Hippocampal formation (tissue), 2 donors: ENCODE results near the gene PFN3.
"Not testable (repeated sequence)": the region's sequence is repeated elsewhere in the genome, so short reads cannot be mapped to it uniquely, and the experiment has no call there.

Experiments used
- DNase-seq, 2 donors: peaks; one replicate each; lab custom pipeline; 2025; lab: John Stamatoyannopoulos, UW

The PFN3 gene

DNA sequence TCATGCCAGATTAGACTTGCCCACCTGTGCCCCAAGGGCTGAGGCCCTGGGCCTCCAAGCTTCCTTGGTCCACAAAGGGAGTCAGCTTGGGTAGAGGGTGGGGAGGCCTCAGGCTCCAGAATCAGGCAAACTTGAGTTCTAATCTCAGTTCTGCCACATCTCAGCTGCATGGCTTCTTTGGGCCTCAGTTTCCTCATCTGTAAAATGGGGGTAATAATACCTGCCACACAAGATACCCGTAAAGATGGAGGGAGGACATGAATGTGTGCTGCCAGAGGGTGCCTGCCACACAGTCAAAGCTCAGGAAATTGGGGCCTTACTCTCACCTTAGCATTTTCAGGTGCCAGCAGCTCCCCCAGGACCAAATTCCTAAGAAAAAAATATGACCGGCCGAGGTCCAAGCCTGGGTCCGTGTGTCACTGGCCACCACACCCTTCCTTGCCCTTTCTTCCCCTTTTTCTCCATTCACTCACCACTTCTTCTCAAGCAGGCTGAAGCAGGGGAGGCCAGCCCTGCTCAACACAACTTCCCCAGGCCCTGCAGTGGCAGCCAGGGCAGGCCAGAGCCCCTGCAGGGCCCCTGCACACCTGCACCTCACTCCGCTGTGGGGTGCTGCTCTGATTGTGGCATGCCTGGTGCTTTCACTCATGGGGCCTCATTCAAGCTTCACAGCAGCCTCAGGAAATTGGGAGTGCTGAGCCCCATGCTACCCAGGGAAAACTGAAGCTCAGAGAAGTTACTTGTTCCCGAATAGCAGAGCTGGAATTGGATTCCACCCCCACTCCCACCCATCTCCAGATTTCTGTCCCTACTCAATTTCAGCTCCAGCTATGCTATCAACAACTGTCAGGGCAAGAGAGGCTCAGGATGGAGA is 38.8 kb downstream of the PFN3 start:
- DNase-seq, result no peak

DNA sequence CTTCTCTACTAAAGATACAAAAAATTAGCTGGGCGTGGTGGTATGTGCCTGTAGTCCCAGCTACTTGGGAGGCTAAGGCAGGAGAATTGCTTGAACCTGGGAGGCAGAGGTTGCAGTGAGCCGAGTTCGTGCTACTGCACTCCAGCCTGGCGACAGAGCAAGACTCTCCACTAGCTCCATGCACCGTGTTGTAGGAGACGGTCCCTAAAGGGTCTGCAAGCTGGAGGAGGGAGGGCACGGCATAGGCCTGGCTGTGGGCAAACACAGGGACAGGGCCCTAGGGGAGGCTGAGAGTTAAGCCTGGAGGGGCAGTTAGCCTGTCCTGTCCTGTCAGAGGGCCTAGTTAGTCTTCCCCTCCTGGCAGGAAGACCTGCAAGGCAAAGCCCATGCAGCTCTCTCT is 39.7 kb downstream of the PFN3 start:
- not testable (repeated sequence) for DNase-seq

- no peak for DNase-seq
These were observed 40.6 kb downstream of the PFN3 start for GRCh38 chr5:177359860-177360259.

GRCh38 chr5:177359451-177359851 is 41.0 kb downstream of the PFN3 start:
- DNase-seq, result no peak

GRCh38 chr5:177358370-177358819 is 42.1 kb downstream of the PFN3 start:
- no peak for DNase-seq

DNA sequence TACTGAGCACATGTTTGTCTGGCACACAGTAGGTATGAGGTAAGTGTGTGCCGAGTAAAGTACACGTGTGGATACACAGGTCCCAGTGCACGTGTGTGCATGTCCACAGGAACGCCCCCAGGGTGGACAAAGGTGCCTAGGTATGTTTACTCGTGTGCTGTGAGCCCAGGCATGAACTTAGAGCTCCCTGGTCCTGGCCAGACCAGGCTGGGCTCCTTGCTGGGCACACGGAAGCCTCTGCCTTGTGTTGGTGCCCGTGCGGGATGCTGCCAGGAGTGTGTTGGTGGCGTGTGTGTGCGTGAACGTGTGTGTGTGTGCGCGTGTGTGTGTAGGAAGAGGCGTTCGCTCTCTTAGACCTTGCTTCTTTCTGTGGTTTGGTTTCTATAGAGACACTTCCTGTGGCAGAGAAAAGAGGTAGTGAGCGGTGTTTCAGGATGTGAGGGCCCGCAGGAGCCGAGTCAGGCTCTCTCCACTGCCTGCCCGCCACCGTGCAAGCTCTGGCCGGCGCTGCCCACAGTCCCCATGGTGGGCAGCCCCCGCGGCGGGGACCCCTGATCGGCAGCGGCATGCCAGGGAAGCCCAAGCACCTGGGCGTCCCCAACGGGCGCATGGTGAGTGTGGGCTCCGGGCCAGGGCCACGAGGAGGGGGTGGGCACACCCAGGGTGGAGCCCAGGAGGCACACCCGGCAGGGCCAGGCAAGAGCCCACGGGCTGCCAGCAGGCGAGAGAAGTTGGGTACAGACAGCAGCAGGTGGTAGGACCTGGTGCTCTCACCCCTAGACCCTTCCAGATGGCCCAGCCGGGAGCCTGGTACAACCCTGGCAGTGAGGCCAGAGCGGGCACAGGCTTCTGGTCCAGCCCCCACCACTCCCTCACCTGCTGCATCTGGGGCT is 42.8 kb downstream of the PFN3 start, which contains the start of gene RGS14:
RGS14 (plus strand) TSS at position 466 of the 893 bp plus-strand sequence; CDS start at position 567, 101 bp downstream.
- peak in 1 of 2 donors; percentile 48 for DNase-seq

GRCh38 chr5:177357146-177357458 is 43.4 kb downstream of the PFN3 start:
- DNase-seq, result no peak

DNA sequence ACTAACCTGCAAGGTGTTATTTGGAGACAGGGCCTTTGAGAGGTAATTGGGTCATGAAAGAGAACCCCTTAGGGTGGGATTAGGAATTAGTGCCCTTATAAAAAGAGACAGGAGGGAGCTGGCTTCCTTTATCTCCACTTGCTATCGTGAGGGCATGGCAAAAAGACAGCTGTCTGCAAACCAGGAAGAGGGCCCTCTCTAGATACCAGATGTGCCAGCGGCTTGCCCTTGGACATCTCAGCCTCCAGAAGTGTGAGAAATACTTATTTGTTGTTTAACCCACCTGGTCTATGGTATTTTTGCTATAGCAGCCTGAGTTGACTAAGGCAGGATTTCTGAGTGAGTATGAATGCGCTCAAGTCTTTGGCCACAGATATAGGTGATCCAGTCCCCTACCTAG is 43.7 kb downstream of the PFN3 start:
- DNase-seq, result no peak

DNA sequence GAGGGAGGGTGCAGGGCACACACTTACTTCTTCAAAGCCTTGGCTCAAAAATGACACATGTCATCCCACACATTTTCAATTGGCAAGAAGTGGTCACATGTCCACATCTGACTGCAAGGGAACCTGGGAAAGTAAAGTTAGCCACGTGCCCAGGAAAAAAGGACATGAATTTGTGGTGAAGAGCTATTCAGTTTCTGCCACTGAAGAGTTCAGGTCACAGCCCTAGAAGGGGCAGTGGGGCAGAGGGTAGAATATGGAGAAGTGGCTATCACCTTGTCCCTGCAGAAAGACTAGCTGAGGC is 44.6 kb downstream of the PFN3 start:
- DNase-seq, result no peak

DNA sequence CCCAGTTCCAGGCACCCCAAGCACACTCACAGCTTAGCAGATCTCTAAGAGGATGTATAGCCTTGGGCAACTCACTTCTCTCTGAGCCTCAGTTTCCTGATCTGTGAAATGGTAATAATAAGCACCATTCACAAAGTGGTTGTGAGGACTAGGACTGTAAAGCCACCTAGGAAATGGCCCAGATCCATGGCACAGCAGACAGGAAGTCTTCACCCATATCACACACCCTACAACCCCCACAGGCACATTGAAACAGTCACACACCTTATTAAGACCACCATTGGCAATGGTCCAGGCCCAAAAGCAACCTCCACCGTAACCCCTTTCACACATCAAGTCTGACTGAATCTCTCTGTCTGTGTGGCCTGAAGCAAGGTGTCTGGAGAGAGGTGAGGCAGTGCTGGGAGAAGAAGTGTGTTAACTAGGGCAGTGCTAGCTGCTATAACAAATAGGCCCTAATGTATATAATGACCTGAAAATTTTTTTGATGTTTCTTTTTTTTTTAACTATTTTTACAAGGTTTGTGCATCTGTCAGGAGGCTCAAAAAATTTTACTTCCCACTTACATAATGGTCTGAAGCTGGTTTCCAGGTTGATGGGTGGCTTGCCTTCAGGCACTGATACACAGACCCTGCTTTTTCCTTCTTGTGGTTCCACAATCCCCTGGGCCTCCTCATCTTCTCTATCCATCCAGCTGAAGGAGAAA is 45.1 kb downstream of the PFN3 start:
- DNase-seq, result no peak

DNA sequence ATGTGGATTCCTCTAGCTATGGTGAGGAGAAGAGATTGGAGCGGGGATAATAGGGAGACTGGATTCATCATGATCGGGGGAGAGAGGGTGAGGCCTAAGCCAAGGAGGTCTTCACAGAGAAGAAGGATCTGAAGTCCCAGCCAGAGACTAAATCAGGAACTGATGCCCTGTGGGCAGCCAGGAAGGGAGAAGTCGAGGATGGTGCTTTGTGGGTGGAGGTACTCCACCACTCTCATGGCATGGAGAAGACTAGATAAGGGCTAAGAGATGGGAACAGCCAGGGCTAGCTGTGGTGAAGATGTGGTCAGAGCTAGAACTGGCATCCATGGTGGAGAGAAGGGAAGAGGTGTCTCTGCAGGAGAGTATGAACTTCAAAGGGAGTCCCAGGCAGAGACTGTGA is 45.8 kb downstream of the PFN3 start:
- no peak for DNase-seq

DNA sequence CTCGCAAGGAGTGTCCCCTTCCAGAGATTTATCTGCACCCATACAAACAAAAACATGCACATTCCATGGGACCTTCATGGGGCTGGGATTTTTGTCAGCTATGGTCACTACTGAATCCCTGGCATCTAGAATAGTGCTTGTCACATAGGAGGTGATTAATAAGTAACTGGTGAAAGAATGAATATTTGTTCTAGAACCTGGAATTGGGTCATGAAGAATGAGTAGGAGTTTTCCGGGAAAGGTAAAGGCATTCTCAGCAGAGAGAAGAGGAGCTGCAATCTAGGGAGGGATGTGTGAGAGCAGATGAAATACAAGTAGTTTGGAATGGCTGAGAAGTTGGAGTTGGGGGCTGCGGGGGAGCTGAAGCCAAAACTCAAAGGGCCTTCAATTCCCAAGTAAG is 46.2 kb downstream of the PFN3 start:
- DNase-seq, result no peak

DNA sequence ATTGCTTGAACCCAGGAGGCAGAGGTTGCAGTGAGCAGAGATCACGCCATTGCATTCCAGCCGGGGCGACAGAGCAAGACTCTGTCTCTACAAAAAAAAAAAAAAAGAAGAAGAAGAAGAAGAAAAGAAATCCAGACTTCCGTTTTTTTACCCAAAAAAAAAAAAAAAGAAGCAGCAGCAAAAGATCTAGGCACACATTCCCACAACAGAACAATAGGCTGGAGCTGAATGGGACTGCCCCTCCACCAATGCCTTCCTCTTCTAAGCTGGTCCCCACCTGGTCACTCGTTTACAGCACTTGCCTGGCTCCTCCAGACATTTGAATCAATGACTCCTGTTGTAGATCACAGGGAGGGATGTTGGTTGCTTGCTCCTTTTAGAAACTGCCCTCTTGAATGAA is 47.4 kb downstream of the PFN3 start:
- DNase-seq, result no peak

DNA sequence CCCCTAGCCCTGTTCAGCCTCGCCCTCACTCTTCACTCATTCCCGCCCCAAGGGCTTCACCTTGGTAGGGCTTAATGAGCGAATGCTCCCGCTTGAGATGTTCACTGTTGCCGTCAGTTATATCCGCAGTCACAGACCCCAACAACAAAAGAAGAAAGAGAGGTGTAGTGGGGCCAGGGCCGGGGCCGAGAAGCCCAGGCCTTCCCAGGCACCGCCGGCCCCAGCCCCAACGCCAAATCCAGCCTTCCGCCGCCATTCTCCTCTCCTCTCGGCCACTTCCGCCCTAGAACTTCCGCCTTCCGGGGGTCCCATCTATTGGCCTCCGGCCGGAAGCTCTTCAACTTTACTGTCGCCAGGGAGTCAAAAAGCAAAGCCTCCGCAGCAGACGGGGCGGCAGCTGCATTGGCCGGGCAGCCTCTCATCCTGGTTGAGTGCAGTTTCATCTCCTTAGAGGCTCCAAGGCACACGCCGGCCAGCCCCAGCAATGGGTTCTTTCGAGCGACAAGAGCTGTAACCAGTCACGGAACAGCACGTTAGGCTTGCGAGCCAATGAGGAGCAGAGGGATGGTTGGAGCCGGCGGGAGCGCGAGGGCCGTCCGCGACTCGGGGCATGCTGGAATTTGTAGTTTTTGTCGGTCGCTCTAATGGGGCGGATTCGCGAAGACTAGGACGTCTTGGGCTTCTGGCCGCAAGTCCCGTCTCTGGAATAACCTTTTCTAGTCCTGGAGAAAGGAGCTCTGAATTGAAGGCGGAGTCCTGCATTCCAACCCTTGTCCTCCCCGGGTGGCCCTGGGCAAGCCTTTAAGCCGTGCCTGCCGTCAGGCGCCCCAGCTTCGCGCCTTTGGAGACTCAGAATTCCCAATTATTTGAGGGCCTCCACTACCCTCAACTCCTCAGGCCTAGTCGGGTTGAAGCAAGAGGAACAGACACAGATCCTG is 48.8 kb downstream of the PFN3 start, which contains the start of gene LMAN2:
LMAN2 (minus strand) TSS at position 277 of the 938 bp plus-strand sequence; CDS start at position 256, 21 bp downstream.
- peak; percentile 90 to 94 for DNase-seq

- DNase-seq, result no peak
These were observed 49.6 kb downstream of the PFN3 start for GRCh38 chr5:177350776-177351391.
